GM19328 (cell line): Measurements from ENCODE around the gene SVOP.

Source experiments
- ATAC-seq: cut with Tn5 transposase; IDR thresholded peaks from one replicate; pipeline ENCODE4 v1.9.1; 2021; ENCODE audit warnings: mild to moderate bottlenecking, moderate library complexity; ENCODE audit not compliant: unreplicated experiment

Gene SVOP

DNA sequence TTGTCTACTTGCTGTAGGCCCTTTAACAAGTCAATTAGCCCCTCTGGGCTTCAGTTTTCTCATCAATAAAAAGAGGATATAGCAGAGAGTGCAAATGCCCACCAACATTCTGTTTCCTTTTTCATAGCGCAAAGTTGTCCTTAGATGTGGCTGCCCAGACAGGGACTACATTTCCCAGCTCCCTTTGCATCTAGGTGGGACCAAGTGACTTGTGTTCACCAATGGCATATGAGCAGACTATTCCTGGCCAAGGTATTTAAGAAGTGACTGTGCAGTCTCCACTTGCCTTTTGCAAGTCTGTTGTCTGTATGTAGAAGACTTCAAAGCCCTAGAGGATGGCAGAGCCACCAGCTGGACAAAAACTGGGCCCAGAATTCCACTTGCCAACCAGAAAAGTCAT is 81.3 kb downstream of the SVOP start:
- no peak for ATAC-seq

DNA sequence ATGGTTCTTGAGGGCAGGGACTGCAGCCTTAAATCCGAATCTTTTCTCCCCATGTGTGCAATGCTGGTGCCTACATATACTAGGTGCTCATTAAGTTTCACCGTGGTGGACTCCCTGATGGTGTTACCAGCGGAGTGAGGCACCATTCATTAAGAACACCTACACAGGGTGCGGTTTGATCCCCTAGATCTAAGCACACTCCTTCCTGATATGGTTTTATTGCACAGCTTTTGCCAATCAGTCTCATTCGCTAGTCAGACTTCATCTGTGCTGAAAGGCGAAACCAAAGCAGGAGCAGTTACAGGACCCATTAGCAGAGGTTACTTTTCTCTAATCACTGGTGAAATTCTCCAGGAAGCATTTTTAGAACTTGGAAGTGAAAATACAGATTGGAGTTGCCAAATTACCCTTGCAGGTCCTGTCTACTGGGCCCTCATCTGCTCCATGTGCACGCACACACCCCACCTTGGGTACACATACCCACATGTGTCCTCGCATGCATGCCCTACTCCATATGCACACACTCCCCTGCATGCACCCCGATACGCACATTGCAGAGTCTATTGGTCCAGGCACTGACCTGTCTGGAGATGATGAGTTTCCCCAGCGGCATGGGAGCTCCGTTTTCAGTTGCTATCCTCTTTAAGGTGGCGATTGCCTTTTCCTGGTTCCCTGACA is 82.5 kb downstream of the SVOP start:
- ATAC-seq = no peak

DNA sequence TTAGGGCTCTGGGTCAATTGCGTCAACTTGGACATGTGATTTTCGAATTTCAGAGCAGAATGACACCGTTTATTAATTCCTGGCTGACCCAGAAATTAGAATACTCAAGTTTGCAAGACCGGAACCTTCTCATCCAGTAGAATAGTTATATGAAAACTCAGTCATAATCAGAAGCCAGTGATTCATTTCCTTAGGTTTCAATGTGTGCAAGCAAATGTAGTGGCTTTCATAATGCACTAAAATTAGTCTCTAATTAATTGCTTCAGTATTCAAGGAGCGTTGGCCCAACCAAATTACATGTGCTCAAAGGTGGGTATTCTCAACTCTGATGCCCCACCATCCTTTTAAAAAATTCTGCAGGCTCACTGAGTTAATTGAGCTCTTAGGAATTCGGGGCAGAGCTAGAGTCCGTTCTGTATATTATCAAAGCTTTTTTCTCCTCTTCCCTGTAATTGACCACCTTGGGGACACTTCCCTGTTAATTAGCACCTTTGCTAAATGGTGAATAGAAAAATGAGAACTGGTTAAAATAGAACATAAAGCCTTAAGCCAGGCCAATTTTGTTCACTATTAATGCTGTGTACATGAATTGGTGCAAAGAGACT is 85.6 kb downstream of the SVOP start:
- ATAC-seq = no peak

DNA sequence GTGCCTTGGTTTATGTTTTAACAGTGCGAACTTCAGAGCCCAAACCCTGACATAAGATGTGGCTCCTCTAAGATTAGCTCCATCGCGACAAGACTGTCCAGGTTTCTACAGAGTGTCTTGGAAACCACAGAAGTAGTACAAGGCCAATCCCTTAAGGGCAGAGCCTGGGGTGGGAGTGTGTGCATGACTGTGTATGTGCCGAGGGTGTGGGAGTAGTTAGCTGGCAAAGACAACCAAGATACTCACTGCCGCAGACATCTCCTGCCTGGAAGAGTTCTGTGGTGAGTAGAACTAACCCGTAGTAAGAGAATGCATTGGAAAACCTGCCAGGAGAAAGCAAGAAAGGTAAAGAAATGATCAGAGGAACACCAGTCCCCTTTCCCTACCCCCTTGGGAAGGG is 86.9 kb downstream of the SVOP start:
- no peak for ATAC-seq

DNA sequence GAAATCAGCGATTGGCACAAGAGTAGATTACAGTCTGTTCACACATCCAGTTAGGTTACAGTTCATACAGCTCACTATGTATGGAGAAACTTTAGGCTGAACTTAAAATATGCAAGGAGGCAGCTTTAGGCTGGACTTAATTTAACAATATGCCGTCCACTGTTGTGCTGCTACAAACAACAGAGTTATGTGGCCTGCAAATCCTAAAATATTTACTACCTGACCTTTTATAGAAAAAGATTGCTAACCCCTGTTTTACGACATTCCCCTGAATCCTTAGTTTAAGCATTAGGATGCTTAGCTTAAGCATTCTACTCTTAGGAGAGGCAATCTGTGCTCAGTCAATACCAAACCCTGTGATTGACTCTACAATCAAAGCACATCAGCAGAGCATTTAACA is 90.1 kb downstream of the SVOP start:
- no peak for ATAC-seq

DNA sequence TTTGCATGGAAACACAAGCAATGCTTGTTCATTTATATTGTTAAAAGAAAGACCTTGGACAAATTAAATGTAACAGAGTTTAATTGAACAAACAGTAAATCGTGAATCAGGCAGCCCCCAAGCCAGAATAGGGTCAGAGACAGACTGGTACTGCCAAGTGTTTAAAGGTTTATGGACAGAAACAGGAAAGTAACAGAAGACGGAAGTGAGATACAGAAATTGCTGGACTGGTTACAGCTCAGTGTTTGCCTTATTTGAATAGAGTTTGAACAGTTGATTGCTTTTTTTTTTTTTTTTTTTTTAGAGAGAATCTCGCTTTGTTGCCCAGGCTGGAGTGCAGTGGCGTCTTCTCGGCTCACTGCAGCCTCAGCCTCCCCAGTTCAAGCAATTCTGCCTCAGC is 90.7 kb downstream of the SVOP start:
- no peak for ATAC-seq

DNA sequence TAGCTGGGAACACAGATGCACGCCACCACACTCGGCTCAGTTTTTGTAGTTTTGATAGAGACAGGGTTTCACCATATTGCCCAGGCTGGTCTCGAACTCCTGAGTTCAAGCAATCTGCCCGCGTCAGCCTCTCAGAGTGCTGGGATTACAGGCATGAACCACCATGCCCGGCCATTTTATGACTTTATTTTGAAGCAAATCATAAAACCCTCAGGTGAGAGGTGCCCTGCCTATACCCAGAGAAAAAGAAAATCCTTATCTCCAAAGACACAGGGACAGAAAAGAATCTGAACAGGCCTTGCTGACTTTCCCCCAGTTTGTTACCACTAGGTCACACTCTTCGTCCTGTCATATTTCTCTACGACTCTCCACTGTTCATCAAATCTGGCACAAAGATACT is 92.2 kb downstream of the SVOP start:
- no peak for ATAC-seq

DNA sequence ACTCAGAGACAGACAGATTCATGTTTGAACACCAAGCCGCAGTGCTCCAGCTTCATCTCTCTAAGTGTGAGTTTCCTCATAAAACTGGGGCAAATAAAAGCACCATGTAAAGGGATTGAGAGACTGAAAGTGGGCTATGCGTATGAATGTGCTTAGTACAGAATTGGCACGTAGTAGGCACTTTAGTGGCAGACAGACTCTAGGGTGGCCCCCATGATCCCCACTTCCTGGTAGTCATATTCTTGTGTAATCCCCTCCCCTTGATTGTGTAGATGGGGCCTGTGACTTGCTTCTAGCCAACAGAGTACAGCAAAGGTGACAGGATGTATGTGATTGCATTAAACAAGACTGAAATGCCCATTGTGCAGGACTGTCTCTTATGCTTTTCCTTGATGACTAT is 98.0 kb downstream of the SVOP start:
- no peak for ATAC-seq

DNA sequence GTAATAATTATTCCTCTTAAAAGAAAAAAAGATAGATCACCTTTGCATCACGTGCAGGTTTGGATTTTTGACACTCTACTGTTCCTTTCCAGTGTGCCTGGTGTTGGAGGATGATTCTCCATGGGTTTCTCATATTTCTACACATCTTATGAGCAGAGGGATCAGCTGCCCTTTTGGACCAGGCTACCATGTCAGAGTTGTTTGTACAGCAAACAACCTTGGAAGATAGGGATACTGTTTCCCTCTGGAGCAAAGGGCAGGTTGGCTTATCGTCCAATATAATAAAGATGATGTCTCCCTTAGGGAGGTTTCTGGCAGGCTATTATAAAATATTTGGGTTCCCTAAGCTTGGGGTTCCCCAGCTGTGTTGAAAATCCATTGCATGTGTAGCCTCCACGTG is 98.9 kb downstream of the SVOP start:
- ATAC-seq = no peak

DNA sequence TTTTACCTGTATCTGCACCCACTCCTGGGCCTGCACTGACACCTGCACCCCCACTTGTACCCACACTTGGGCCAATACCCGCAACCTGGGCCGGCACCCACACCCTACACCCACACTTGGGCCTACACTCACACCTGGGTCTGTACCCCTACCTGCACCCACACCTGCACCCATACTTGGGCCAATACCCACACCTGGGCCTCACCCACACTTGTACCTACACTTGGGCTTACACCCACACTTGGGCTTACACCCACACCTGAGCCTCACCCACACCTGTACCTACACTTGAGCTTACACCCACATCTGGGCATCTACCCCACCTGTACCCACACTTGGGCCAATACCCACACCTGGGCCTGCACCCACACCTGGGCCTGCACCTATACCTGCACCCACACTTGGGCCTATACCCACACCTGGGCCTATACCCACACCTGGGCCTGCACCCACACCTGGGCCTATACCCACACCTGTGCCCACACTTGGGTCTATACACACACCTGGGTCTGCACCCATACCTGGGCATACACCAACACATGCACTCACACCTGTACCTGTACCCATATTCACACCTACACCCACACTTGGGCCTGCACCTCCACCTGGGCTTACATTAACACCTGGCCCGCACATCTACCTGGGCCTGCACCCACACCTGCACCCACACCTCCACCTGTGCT is 101.8 kb downstream of the SVOP start:
- no peak for ATAC-seq

DNA sequence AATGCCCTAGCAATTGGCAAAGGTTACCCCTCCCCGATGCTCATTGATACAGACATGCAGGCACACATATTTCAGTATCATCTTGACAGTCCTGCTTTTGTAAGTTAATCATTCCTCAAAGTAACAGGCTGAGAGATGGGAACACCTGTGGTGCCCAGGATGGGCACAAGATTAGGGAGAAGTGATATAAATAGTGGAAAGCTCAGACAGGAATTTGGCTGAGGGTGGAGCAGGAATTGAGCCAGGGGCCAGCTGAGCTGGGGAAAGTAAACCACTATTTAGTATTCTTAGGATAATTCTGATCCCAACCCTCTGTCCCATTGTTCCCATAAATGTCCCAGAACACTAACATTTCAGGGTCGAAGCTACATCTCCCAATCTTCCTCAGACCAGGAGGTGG is 102.7 kb downstream of the SVOP start:
- no peak for ATAC-seq

DNA sequence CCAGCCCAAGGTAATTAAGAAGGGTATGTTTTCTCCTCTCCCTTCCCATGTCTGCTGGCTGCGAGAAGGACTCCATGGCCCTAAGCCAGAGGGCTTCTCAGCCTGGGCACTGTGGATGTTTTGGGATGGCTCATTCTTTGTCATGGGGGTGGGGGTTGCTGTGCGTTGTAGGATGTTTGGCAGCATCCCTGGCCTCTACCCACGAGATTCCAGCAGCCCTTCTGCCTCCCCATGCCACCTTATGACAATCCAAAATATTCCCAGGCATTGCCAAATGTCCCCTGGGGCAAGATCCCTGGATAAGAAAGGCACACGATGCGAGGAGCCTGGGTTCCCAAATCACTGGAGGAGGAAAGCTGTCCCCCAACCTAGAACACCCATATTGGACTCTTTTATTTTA is 104.5 kb downstream of the SVOP start:
- ATAC-seq = no peak

DNA sequence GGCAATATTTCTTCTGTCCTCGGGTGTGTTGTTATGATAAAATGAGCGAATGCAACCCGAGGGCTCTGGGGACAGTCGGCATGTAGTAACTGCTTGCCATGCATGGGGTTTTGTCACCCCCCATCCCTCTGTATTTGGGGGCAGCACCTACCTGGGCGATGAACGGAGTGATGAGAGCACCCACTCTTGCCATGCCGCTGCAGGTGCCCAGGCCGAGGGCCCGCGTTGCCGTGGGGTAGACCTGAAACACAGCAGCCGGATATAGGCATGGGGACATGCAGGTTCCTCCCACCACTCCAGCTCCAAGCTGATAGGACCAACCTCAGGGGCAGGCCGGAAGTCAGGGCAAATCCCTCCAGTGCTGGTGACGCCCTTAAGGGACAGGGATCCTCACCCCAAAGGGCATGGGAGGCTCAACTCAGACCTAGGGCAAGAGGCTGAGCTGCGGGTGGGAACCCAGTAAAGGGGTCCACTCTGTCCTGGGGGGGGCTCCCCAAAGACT is 105.2 kb downstream of the SVOP start:
- no peak for ATAC-seq

DNA sequence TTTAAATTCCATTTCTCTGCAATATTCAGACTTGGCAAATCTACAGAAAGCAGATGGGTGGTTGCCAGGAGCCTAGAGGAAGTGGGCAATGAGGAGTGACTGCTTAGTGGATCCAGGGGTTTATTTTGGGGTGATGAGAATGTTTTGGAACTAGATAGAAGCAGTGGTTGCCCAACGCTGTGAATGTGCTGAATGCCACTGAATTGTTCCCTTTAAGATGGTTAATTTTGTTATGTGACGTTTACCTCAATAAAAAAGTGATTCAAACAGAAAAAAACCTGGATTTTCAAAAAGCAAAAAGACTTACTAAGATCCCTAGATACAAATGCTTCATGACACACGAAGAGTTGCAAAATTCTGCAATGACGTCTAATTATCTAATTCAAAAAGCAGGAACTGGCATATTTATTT is 106.7 kb downstream of the SVOP start:
- ATAC-seq = no peak

DNA sequence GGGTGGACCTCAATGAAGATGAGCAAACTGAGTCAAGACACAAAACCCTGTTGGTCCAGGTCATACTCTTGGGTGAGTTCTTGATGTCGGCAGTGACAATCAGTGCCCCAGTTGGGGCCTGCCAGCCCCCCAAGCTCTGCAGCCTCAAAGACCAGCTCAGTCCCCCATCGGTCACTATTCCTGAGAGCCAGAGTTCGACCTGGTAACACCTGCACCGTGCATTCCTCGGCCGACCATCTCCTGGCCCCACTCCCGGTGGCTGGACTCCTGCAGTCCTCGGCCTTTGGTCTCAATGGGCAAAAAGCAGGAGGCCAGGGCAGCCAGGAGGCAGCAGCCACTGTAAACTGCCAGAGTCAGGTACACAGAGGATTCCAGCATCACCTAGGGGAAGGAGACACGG is 108.5 kb downstream of the SVOP start:
- ATAC-seq = no peak

DNA sequence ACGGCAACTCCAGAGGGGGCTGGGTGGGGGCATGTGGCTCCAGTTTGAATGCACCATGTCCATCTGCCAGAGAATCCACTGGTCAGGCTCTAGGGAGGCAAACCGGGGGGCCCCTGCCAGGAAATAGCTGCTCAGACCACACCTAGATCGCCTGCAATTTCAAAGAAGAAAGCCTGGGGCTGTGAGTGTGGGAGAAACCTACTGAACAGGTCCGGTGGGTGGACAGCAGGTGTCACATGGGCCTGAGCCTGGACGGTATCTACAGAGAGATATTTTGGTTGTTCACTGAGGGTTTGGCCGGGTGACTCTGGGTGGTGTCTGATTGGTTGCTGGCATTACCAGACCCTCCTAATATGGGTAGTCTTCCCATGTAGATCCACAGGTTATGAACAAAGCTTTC is 109.0 kb downstream of the SVOP start:
- no peak for ATAC-seq

DNA sequence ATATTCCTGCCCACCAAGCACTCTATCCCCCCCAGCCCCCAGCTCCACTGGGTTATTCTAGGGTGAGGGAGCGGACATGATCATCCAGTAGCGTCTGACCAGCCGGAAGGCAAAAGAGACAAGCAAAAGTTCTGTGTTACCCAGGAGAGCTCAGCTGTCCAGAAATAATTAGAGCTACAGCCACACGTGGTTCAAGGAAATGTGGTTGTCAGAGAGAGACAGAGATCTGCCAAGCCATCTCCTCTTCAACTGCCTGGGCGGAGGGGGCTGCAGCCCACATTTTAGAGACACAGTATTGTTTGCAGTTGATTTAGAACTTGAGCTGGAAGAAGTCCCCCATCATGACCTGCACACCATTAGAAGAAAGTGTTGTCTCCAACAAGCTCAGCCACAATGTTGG is 110.5 kb downstream of the SVOP start:
- ATAC-seq = no peak

DNA sequence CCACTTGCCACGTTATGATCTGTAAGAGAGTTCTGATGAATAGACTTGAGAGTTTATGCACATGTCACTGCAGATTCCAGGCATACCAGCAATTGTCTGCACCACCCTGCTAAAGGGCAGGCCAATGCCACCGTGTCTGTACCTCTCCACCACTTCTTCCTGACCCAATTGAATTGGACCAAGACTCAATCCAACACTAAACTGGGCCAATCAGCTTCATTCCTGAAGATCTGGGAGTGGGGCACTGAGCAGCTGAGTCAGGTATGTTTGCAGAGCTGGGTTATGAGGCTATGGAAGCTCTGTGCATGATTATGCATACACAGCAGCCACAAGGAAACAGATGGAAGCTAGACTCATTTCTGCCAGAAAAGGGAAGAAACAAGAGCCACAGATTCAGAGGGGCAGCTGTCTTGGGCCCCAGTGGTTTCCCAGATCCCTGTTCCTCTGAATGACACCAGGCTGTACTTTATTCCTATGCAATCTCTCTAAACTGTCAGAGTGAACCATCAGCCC is 113.0 kb downstream of the SVOP start:
- no peak for ATAC-seq

DNA sequence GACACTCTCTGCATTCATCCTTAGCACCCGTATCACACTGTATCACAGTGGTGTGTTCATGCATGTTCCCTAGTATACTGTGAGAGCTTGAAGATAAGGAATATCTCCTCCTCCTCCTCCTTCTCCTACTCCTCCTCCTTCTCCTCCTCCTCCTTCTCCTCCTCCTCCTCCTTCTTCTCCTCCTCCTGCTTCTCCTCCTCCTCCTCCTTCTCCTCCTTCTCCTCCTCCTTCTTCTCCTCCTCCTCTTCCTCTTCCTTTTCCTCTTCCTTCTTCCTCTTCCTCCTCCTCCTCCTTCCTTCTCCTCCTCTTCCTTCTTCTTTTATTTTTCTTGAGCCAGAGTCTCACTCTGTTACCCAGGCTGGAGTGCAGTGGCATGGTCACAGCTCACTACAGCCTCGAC is 113.9 kb downstream of the SVOP start:
- ATAC-seq = no peak

DNA sequence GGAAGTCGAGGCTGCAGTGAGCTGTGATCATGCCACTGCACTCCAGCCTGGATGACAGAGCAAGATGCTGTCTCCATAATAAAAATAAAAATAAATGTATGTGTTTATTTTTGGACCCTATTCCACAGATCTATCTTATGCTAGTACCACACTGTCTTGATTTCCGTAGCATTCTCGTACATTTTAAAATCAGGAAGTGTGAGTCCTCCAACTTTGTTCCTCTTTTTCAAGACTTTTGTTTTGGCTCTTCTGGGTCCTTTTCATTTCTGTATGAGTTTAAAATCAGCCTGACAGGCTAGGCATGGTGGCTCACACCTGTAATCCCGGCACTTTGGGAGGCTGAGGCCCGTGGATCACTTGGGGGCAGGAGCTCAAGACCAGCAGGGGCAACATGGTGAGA is 115.1 kb downstream of the SVOP start:
- ATAC-seq = no peak

DNA sequence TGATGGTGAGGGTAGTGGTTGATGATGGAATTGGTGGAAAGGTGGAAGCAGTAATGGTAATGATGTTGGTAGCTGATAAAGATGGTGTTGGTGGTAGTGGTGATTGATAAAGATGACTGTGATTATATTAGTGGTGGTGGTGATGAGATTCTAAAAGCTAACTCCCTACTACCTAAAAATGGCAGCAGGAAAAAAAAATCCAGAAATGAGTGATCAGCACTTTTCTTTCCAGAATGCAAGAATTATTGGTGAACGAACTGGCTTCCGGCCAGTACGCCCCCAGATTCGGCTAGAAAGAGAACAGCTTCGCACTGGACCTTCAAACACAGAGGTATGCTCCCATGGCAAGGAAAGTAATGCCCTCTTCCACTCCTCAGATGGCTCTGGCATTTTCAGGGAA is 121.7 kb downstream of the SVOP start:
- no peak for ATAC-seq

DNA sequence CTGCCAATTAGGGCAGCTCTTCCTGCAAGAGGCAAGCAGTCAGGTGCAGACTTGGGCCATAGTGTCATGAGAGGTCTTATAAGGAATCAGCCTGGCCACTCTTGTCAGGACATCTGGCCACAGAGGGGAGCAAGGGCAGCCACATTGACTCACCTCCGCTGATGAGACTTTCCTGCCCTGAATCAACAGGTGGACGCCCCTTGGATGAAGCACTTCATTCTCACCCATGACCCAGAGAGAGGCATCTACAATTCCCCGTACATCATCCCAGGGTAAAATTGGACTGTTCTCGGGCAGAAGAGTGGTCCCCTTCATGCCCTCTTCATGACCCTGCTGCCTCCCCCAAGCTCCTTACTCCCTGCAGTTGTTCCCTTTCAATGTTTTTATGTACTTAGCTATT is 124.1 kb downstream of the SVOP start:
- no peak for ATAC-seq
